ENCODE measurements around the gene PEAR1. TPM values are rescaled to one million over a fixed set of nuclear protein-coding genes. Genes with fewer than 3 reads are reported as not detected.

The PEAR1 gene
- polyA plus RNA-seq, 3 donors = not detected

GRCh38 chr1:156914440-156914856 lies 20.9 kb downstream of the PEAR1 start:
- no peaks in the 10 kb centered on the region for H3K9me3 ChIP-seq (replicated peaks in 1 of 2; ENCODE audit: control insufficient read depth in 1 of 2, insufficient read depth in 1 of 2, low read length in 2 of 2)
- H2AFZ ChIP-seq (ENCODE audit: insufficient read depth, low read depth, low read length, poor library complexity, severe bottlenecking) = no peak overlapping the region
- H4K20me1 ChIP-seq (ENCODE audit: insufficient read depth, low read length) = no peaks in the 10 kb centered on the region
- H3K36me3 ChIP-seq (replicated peaks in 1 of 2; ENCODE audit: control insufficient read depth in 1 of 2, insufficient read depth in 2 of 2, low read length in 2 of 2) = no peaks in the 10 kb centered on the region
- peaks cover 2 to 10% of the 10 kb centered on the region in 2 donors for H3K27me3 ChIP-seq (ENCODE audit: control insufficient read depth in 2 of 2, insufficient read depth in 2 of 2, low read length in 2 of 2)
- peaks cover 0 to 9% (median 4%) of the 10 kb centered on the region in 7 donors for H3K9me3 Mint-ChIP-seq
- 94% methylated on average over 7 of the region's 9 CpGs for WGBS (ENCODE audit: insufficient coverage)
- H3K27ac Mint-ChIP-seq = no peak overlapping the region
- no peaks in the 10 kb centered on the region for H3K4me1 ChIP-seq (ENCODE audit: control insufficient read depth in 1 of 2, insufficient read depth in 2 of 2, low read length in 2 of 2)
- H3K4me3 Mint-ChIP-seq = no peak overlapping the region
- no peak overlapping the region for H3K27ac ChIP-seq (ENCODE audit: low read depth in 1 of 2, low read length in 2 of 2)
- H3K4me3 ChIP-seq (replicated peaks in 1 of 3; ENCODE audit: low read depth in 2 of 3, low read length in 3 of 3) = no peak overlapping the region
- DNase-seq = no peak
- H3K79me2 ChIP-seq (ENCODE audit: insufficient read depth, low read length) = no peaks in the 10 kb centered on the region
- intact Hi-C loops (cut with micrococcal nuclease) = no loop called here
- H3K4me1 Mint-ChIP-seq = peaks cover 11% of the 10 kb centered on the region
- H3K27me3 Mint-ChIP-seq (ENCODE audit: low read depth in 3 of 3) = peaks cover 13 to 24% (median 16%) of the 10 kb centered on the region in 3 donors
- H3K4me2 ChIP-seq (replicated peaks; ENCODE audit: extremely low read depth, low read length, poor library complexity, severe bottlenecking) = no peak overlapping the region
- H3K9ac ChIP-seq (ENCODE audit: insufficient read depth, low read length, poor library complexity, severe bottlenecking) = no peak overlapping the region
- TF ChIP-seq, protein P1, sequence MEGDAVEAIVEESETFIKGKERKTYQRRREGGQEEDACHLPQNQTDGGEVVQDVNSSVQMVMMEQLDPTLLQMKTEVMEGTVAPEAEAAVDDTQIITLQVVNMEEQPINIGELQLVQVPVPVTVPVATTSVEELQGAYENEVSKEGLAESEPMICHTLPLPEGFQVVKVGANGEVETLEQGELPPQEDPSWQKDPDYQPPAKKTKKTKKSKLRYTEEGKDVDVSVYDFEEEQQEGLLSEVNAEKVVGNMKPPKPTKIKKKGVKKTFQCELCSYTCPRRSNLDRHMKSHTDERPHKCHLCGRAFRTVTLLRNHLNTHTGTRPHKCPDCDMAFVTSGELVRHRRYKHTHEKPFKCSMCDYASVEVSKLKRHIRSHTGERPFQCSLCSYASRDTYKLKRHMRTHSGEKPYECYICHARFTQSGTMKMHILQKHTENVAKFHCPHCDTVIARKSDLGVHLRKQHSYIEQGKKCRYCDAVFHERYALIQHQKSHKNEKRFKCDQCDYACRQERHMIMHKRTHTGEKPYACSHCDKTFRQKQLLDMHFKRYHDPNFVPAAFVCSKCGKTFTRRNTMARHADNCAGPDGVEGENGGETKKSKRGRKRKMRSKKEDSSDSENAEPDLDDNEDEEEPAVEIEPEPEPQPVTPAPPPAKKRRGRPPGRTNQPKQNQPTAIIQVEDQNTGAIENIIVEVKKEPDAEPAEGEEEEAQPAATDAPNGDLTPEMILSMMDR (IDR thresholded peaks at IDR 0.05) = no peak
- H3K36me3 Mint-ChIP-seq = no peaks in the 10 kb centered on the region

GRCh38 chr1:156920233-156921052 lies 26.9 kb downstream of the PEAR1 start, which contains the start of gene LRRC71:
TSS of gene LRRC71 (plus strand) at chr1:156920632. CDS start at chr1:156920804, 172 bp downstream.
- 11% methylated on average over 65 of the region's 71 CpGs for WGBS (ENCODE audit: insufficient coverage)
- Histone ChIP-seq H3K27ac (ENCODE audit: low read depth in 1 of 2, low read length in 2 of 2) (no peak within 1 kb of the TSS), H3K4me2 (replicated peaks; ENCODE audit: extremely low read depth, low read length, poor library complexity, severe bottlenecking) (peak within 1 kb of the TSS; percentile 23), H3K9ac (ENCODE audit: insufficient read depth, low read length, poor library complexity, severe bottlenecking) (no peak within 1 kb of the TSS), H3K27me3 (ENCODE audit: control insufficient read depth in 2 of 2, insufficient read depth in 2 of 2, low read length in 2 of 2) (peaks cover 55 to 70% of the 10 kb centered on the region in 2 donors), H4K20me1 (ENCODE audit: insufficient read depth, low read length) (no peaks in the 10 kb centered on the region), H3K4me1 (ENCODE audit: control insufficient read depth in 1 of 2, insufficient read depth in 2 of 2, low read length in 2 of 2) (peaks cover 8 to 18% of the 10 kb centered on the region in 2 donors), H3K4me3 (replicated peaks in 1 of 3; ENCODE audit: low read depth in 2 of 3, low read length in 3 of 3) (no peak within 1 kb of the TSS), H3K79me2 (ENCODE audit: insufficient read depth, low read length) (no peaks in the 10 kb centered on the region), H3K9me3 (replicated peaks in 1 of 2; ENCODE audit: control insufficient read depth in 1 of 2, insufficient read depth in 1 of 2, low read length in 2 of 2) (peaks cover 0 to 28% of the 10 kb centered on the region in 2 donors), H3K36me3 (replicated peaks in 1 of 2; ENCODE audit: control insufficient read depth in 1 of 2, insufficient read depth in 2 of 2, low read length in 2 of 2) (no peaks in the 10 kb centered on the region), H2AFZ (ENCODE audit: insufficient read depth, low read depth, low read length, poor library complexity, severe bottlenecking) (no peak within 1 kb of the TSS)
- DNase-seq = peak; percentile 16 to 48 (median 27)
- intact Hi-C loops (cut with micrococcal nuclease) = no loop called here
- H3K27me3 Mint-ChIP-seq (ENCODE audit: low read depth in 3 of 3) = peaks cover 70 to 80% (median 73%) of the 10 kb centered on the region in 3 donors
- H3K9me3 Mint-ChIP-seq = peaks cover 0 to 26% (median 14%) of the 10 kb centered on the region in 7 donors
- peaks cover 25% of the 10 kb centered on the region for H3K4me1 Mint-ChIP-seq
- H3K27ac Mint-ChIP-seq = no peak within 1 kb of the TSS
- peaks cover 0 to 16% of the 10 kb centered on the region in 2 donors for H3K36me3 Mint-ChIP-seq
- H3K4me3 Mint-ChIP-seq = peak within 1 kb of the TSS in 1 of 2 donors; percentile 88
- TF ChIP-seq, protein P1 (IDR thresholded peaks at IDR 0.05) = peak; percentile 70

Measured in CD14-positive monocyte (primary cell).